ENCODE results near the gene IGFN1.

DNA sequence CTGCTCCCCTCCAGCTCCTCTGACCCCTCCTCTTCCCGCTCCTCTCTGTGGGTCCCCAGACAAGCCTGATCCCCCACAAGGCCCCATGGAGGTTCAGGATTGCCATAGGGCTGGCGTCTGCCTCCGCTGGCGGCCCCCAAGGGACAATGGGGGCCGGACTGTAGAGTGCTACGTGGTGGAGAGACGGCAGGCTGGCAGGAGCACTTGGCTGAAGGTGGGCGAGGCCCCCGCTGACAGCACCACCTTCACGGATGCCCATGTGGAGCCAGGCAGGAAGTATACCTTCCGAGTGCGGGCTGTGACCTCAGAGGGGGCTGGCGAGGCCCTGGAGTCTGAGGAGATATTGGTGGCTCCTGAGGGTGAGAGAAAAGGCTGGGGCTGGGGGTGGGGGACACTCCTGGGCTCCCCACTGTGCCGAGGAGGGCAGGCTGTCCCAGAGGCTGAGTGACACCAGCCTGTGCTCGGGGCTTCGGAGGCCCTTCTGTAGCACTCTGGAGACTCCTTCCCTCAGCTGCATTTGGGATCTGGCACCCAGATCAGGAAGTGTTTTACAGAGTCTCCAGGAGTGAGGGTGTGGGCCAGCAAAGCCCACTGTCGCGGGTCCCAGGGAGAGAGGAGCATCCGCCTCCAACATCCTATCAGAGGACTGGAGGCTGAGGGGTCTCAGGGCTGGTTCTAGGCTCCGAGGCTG lies 25.9 kb downstream of the IGFN1 start:
- TF ChIP-seq, protein P1, sequence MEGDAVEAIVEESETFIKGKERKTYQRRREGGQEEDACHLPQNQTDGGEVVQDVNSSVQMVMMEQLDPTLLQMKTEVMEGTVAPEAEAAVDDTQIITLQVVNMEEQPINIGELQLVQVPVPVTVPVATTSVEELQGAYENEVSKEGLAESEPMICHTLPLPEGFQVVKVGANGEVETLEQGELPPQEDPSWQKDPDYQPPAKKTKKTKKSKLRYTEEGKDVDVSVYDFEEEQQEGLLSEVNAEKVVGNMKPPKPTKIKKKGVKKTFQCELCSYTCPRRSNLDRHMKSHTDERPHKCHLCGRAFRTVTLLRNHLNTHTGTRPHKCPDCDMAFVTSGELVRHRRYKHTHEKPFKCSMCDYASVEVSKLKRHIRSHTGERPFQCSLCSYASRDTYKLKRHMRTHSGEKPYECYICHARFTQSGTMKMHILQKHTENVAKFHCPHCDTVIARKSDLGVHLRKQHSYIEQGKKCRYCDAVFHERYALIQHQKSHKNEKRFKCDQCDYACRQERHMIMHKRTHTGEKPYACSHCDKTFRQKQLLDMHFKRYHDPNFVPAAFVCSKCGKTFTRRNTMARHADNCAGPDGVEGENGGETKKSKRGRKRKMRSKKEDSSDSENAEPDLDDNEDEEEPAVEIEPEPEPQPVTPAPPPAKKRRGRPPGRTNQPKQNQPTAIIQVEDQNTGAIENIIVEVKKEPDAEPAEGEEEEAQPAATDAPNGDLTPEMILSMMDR (IDR thresholded peaks at IDR 0.05; ENCODE audit: poor library complexity, severe bottlenecking): no peak
- no peak for TF ChIP-seq RAD21 (conservative IDR thresholded peaks at IDR 0.05)
- TF ChIP-seq POLR2AphosphoS5 (IDR thresholded peaks at IDR 0.05): no peak
- no peak for TF ChIP-seq MXI1 (conservative IDR thresholded peaks at IDR 0.05; ENCODE audit: poor library complexity, severe bottlenecking)
- TF ChIP-seq TAF1 (IDR thresholded peaks at IDR 0.05; ENCODE audit: low read depth): no peak
